Hematopoietic multipotent progenitor cell (in vitro differentiated cells): ENCODE data around the gene CRTC2. TPM values are rescaled to one million over a fixed set of nuclear protein-coding genes. Genes with fewer than 3 reads are reported as not detected.
A peak's percentile ranks its signal among the peaks of the same experiment; 100 is the strongest.
"Not testable (repeated sequence)": the region's sequence is repeated elsewhere in the genome, so short reads cannot be mapped to it uniquely, and the experiment has no call there.

Source experiments
- DNase-seq, 3 donors: peaks; one replicate each; pipeline ENCODE4 v3.0.0-alpha.2; 2011 to 2015; ENCODE audit warnings: low read depth in 2 of 3, low spot score in 2 of 3
- total RNA-seq: library from RNA; depleted of rRNA; stranded (reverse); fragments of >200 nt; gene quantifications from one replicate; pipeline ENCODE4 v1.2.3, GENCODE V29; 2012

Gene CRTC2
- 15.3 TPM for total RNA-seq

- peak; percentile 79 to 98 (median 97) for DNase-seq
Observed at GRCh38 chr1:153958111-153958960, at the start of gene CRTC2. CRTC2 (minus strand) TSS chr1:153958612; CDS start chr1:153958497, 115 bp downstream.

GRCh38 chr1:154006136-154006535, 47.7 kb upstream of the CRTC2 start:
- DNase-seq: no peak

- no peak for DNase-seq
Observed at GRCh38 chr1:154000420-154000819, 42.0 kb upstream of the CRTC2 start.

- DNase-seq: not testable (repeated sequence)
Observed at GRCh38 chr1:153996882-153997281, 38.5 kb upstream of the CRTC2 start.

- DNase-seq: no peak
Observed at GRCh38 chr1:153995640-153996039, 37.2 kb upstream of the CRTC2 start.

- no peak for DNase-seq
Observed at GRCh38 chr1:153995202-153995601, 36.8 kb upstream of the CRTC2 start.

- no peak for DNase-seq
Observed at GRCh38 chr1:153991806-153992205, 33.4 kb upstream of the CRTC2 start.

GRCh38 chr1:153991151-153991630, 32.8 kb upstream of the CRTC2 start:
- no peak for DNase-seq

- peak; percentile 96 to 99 (median 97) for DNase-seq
Observed at GRCh38 chr1:153990468-153991150, 32.2 kb upstream of the CRTC2 start, which contains the start of gene RPS27. RPS27 (plus strand) TSS chr1:153990762; CDS start chr1:153990797, 35 bp downstream.

GRCh38 chr1:153987621-153988020, 29.2 kb upstream of the CRTC2 start:
- no peak for DNase-seq

GRCh38 chr1:153985941-153986761, 27.7 kb upstream of the CRTC2 start, which contains the start of gene RAB13:
RAB13 (minus strand) TSS chr1:153986339; CDS start chr1:153986236, 103 bp downstream.
- DNase-seq: peak in 1 of 3 donors; percentile 47

- DNase-seq: peak in 2 of 3 donors; percentile 69 to 88
Observed at GRCh38 chr1:153985341-153985912, 27.0 kb upstream of the CRTC2 start.

- DNase-seq: no peak
Observed at GRCh38 chr1:153984123-153984894, 25.9 kb upstream of the CRTC2 start.

GRCh38 chr1:153981735-153982134, 23.3 kb upstream of the CRTC2 start:
- DNase-seq: not testable (repeated sequence)

GRCh38 chr1:153979091-153979490, 20.7 kb upstream of the CRTC2 start:
- not testable (repeated sequence) for DNase-seq

GRCh38 chr1:153978274-153978909, 20.0 kb upstream of the CRTC2 start:
- no peak for DNase-seq

- DNase-seq: peak in 2 of 3 donors; percentile 82 to 84
Observed at GRCh38 chr1:153977250-153978240, 19.1 kb upstream of the CRTC2 start, which contains the start of gene JTB. JTB (minus strand) TSS chr1:153977674; CDS start chr1:153977252, 422 bp downstream.
